ENCODE measurements around the gene CSAD.
A peak's percentile ranks its signal among the peaks of the same experiment; 100 is the strongest.
"Not testable (repeated sequence)": the region's sequence is repeated elsewhere in the genome, so short reads cannot be mapped to it uniquely, and the experiment has no call there.

Gene CSAD

GRCh38 chr12:53133722-53134121 lies 47.0 kb downstream of the CSAD start:
- DNase-seq, result no peak

DNA sequence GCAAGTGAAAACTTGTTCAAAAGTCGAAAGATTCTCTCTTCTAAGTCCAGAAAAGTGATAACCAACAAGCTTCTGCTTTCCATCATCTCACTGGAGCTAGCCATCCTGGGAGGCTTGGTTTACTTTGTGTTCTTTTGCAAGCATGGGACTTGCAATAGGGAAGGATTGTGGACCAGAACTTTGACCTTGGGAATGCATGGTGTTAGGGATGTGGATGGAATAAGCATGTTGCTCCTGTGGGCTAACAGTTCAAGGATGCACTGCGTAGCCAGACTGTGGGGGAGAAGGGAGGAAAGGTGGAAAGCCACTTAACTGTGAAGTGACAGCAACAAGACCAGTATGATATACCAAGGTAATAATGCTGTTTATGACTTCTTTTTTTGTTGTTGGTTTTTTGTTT lies 48.9 kb downstream of the CSAD start:
- no peak for DNase-seq

DNA sequence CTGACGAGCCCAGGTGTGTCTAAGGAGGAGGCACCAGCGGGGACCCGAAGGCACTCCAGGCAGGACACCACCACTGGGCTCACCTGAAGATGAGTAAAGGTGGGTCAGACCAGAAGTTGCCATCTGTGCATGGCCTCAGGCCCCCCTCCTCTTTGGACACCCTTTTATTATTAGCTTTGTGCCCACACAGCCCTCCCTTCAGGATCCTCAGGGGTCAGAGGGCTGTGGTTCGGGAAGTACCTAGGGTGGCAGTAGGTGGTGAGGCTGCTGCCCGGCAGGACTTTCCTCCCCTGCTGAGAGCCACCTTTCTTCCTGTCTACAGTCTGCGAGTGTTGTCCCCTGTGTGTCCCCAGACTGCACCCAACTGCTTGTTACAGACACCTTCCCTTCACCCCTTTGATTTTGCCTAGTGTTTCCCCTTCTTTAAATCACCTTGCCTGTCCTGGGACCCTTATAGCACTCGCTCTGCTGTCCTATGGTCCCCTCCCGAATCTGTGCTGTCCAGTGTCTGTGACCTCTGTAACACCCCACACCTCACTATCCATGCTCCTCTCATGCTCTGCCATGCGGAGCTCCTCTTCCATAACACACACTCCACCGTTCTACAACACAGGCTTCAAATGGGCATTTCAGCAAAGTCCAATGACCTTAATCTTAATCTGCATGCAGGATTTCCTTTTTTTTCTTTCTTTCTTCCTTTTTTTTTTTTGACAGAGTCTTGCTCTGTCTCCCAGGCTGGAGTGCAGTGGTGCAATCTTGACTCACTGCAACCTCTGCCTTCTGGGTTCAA lies 51.8 kb downstream of the CSAD start:
- DNase-seq, result no peak

- DNase-seq, result no peak
Measured at GRCh38 chr12:53127169-53127568, 53.6 kb downstream of the CSAD start.

DNA sequence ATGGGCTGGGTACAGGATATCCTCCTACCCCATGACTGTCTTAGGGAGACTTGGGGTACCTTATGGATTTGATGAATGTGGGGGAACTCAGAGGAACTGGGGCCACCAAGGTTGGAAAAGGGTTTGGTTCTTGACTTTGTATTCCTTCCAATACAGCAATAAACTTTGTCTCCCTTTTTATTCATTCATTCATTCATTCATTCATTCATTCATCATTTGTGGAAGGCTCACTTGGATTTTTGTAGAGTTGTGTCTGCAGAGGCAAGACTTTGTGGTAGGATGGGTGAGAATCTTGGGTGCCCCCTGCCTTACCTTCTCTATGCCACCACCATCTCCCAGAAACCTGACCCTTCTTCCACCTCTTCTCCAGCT lies 56.4 kb downstream of the CSAD start:
- DNase-seq, result no peak

GRCh38 chr12:53123578-53124351 lies 57.0 kb downstream of the CSAD start:
- DNase-seq, result no peak

DNA sequence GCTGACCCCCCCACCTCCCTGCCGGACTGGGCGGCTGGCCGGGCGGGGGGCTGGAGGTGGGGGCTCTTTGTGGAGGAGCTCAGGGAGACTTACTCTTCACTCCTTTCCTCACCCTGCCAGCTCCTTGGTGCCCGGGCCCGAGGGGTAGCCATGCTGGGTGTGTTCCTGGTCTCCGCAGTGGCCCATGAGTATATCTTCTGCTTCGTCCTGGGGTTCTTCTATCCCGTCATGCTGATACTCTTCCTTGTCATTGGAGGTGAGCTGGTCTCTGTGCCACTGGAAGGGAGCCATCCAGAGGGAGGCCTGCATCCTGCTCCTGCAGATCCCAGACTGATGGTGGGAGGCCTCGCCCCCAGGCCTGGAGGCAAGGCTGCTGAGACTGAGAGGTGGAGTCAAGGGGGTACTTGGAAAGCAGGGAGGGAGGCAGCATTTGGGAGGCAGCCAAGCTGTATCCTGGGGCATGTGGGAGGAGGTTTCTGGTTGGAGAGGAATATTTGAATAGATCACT lies 57.7 kb downstream of the CSAD start:
- DNase-seq, result peak; percentile 15

GRCh38 chr12:53120685-53121525 lies 59.8 kb downstream of the CSAD start:
- DNase-seq, result peak; percentile 20

GRCh38 chr12:53118751-53119300 lies 61.9 kb downstream of the CSAD start:
- DNase-seq, result no peak

- DNase-seq, result no peak
Measured at GRCh38 chr12:53115891-53116648, 64.7 kb downstream of the CSAD start.

GRCh38 chr12:53115112-53115890 lies 65.4 kb downstream of the CSAD start:
- no peak for DNase-seq

GRCh38 chr12:53113951-53114350 lies 66.8 kb downstream of the CSAD start:
- DNase-seq, result no peak

GRCh38 chr12:53113136-53113705 lies 67.5 kb downstream of the CSAD start:
- no peak for DNase-seq

- not testable (repeated sequence) for DNase-seq
Measured at GRCh38 chr12:53112431-53112830, 68.3 kb downstream of the CSAD start.

All from 8988T (cell line).